ENCODE measurements around the gene CYTL1. TPM values are rescaled to one million over a fixed set of nuclear protein-coding genes. Genes with fewer than 3 reads are reported as not detected.

The CYTL1 gene
- total RNA-seq, 6 experiments from 2014 or later, result not detected

DNA sequence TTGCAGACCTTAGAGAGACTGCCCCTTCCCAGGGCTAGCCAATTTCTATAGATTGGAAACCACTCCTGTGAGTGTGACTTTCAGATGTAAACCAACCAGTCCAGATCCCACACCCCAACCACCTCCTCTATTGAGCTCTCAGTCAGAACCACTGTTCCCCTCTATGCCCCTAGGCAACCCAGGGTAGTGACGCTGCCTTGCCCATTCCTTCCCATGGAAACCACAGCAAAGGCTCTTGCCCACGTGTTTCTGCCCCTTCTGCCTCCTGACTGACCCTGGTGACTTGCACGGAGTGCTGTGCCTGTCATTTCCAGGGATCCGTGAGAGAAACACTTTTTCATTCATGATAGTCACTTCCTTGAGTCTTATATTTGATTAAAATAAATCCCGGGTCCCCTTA, 32.4 kb downstream of the CYTL1 start:
- TF ChIP-seq, protein P1, sequence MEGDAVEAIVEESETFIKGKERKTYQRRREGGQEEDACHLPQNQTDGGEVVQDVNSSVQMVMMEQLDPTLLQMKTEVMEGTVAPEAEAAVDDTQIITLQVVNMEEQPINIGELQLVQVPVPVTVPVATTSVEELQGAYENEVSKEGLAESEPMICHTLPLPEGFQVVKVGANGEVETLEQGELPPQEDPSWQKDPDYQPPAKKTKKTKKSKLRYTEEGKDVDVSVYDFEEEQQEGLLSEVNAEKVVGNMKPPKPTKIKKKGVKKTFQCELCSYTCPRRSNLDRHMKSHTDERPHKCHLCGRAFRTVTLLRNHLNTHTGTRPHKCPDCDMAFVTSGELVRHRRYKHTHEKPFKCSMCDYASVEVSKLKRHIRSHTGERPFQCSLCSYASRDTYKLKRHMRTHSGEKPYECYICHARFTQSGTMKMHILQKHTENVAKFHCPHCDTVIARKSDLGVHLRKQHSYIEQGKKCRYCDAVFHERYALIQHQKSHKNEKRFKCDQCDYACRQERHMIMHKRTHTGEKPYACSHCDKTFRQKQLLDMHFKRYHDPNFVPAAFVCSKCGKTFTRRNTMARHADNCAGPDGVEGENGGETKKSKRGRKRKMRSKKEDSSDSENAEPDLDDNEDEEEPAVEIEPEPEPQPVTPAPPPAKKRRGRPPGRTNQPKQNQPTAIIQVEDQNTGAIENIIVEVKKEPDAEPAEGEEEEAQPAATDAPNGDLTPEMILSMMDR (IDR thresholded peaks at IDR 0.05), result no peak
- Mint-ChIP-seq H3K4me3 (no peak overlapping the region), H3K27me3 (ENCODE audit: insufficient read depth) (peaks cover 26% of the 10 kb centered on the region), H3K9me3 (no peaks in the 10 kb centered on the region), H3K4me1 (ENCODE audit: low read depth) (peaks cover 17% of the 10 kb centered on the region), H3K36me3 (ENCODE audit: low read depth) (no peaks in the 10 kb centered on the region), H3K27ac (no peak overlapping the region)
- no peak for DNase-seq

DNA sequence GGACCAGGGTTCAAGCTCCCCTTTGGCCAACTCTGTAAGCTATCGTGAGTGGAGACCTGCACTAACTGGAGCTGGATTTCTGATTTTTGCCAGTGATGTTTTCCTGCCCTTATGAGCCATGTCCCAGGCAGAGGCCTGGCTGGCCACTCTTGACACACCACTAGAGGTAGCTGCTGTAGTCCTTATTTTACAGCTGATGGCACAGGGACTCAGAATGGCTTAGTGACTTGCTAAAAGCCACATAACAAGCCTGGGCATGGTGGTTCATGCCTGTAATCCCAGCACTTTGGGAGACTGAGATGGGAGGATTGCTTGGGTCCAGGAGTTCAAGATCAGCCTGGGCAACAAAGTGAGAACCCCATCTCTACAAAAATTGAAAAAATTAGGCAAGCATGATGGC, 33.4 kb downstream of the CYTL1 start:
- DNase-seq, result peak; percentile 33
- peaks cover 7% of the 10 kb centered on the region for H3K4me1 Mint-ChIP-seq (ENCODE audit: low read depth)
- H3K27me3 Mint-ChIP-seq (ENCODE audit: insufficient read depth), result peaks cover 28% of the 10 kb centered on the region
- H3K36me3 Mint-ChIP-seq (ENCODE audit: low read depth), result no peaks in the 10 kb centered on the region
- TF ChIP-seq, protein P1 (IDR thresholded peaks at IDR 0.05), result peak; percentile 61
- no peak overlapping the region for H3K4me3 Mint-ChIP-seq
- H3K9me3 Mint-ChIP-seq, result no peaks in the 10 kb centered on the region
- no peak overlapping the region for H3K27ac Mint-ChIP-seq

DNA sequence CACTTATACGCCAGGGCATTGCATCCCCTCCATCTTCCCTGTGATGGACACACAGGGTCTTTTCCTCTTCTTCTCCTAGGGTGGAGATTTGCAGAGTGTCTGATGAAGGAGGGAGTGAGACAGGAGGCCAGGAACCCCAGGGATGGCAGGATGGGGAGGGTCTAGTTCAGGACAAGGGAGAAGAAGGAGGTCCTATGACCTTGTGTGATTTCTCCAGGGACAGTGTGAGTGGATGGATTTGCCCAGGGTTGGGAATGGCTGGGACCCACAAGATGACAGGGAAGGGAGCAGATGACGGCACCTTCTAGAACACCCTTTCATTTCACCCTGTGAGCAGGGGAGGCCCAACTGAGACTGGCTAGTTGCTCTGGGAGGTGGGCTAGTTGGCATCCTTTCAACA, 34.2 kb downstream of the CYTL1 start:
- peaks cover 21% of the 10 kb centered on the region for H3K27me3 Mint-ChIP-seq (ENCODE audit: insufficient read depth)
- H3K27ac Mint-ChIP-seq, result no peak overlapping the region
- DNase-seq, result no peak
- H3K36me3 Mint-ChIP-seq (ENCODE audit: low read depth), result no peaks in the 10 kb centered on the region
- no peaks in the 10 kb centered on the region for H3K4me1 Mint-ChIP-seq (ENCODE audit: low read depth)
- no peak overlapping the region for H3K4me3 Mint-ChIP-seq
- H3K9me3 Mint-ChIP-seq, result no peaks in the 10 kb centered on the region
- TF ChIP-seq, protein P1 (IDR thresholded peaks at IDR 0.05), result no peak

DNA sequence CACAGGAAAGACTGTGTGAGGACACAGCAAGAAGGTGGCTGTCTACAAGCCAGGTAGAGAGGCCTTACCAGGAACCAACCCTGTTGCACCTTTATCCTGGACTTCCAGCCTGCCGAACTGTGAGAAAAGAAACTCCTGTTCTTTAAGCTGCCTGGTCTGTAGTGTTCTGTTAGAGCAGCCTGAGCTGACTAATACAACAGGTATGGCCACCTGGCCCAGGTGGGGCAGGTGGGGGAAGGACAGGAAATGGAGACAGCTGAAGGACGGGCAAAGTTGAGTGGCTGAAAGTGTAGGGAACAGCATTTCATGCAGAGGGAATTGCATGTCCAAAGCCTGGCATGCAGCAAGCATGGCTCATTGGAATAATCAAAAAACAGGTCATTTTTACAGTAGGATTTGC, 35.1 kb downstream of the CYTL1 start:
- DNase-seq, result no peak
- H3K9me3 Mint-ChIP-seq, result no peaks in the 10 kb centered on the region
- peaks cover 19% of the 10 kb centered on the region for H3K27me3 Mint-ChIP-seq (ENCODE audit: insufficient read depth)
- no peak overlapping the region for H3K4me3 Mint-ChIP-seq
- TF ChIP-seq, protein P1 (IDR thresholded peaks at IDR 0.05), result no peak
- H3K36me3 Mint-ChIP-seq (ENCODE audit: low read depth), result no peaks in the 10 kb centered on the region
- no peaks in the 10 kb centered on the region for H3K4me1 Mint-ChIP-seq (ENCODE audit: low read depth)
- H3K27ac Mint-ChIP-seq, result no peak overlapping the region

DNA sequence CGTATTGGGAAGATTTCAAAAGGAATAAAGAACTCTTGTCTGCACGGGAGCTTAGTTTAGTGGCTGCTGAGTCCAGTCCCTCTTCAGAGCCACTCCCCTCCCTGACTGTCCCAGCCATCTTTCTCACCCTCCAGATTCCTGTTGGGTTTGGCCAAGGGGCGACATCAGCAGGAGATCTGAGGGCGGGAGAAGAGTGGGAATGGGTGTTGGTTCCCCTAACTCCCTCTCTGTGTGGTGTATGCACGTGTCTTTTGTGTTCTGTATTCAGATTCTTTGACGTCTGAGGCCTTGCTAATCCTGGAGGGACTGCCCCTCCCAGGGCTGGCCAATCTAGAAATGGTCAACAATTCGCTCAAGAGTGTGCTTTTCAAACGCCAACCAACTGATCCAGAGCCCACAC, 37.4 kb downstream of the CYTL1 start:
- TF ChIP-seq, protein P1 (IDR thresholded peaks at IDR 0.05), result no peak
- DNase-seq, result no peak
- no peaks in the 10 kb centered on the region for H3K4me1 Mint-ChIP-seq (ENCODE audit: low read depth)
- peaks cover 23% of the 10 kb centered on the region for H3K27me3 Mint-ChIP-seq (ENCODE audit: insufficient read depth)
- no peak overlapping the region for H3K4me3 Mint-ChIP-seq
- no peak overlapping the region for H3K27ac Mint-ChIP-seq
- no peaks in the 10 kb centered on the region for H3K36me3 Mint-ChIP-seq (ENCODE audit: low read depth)
- H3K9me3 Mint-ChIP-seq, result no peaks in the 10 kb centered on the region

DNA sequence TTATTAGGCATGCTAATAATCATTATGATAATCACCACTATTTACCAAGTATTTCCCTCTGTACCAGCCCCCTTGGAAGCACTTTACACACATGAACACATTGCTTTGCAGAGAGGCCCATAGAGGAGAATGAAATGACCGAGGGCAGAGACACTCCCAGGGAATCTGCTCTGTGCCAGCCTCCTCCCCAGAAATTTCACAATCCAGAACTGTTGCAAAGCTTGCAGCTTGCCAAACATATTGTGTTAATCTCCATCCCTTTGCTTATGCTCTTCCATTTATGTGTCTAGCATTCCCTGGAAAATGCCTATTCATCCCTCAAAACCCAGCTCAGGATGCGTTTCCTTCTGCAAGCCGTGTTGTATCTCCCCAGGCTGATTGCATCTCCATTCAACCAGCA, 37.8 kb downstream of the CYTL1 start:
- H3K27ac Mint-ChIP-seq, result no peak overlapping the region
- no peak for DNase-seq
- no peaks in the 10 kb centered on the region for H3K36me3 Mint-ChIP-seq (ENCODE audit: low read depth)
- peaks cover 23% of the 10 kb centered on the region for H3K27me3 Mint-ChIP-seq (ENCODE audit: insufficient read depth)
- no peak overlapping the region for H3K4me3 Mint-ChIP-seq
- no peaks in the 10 kb centered on the region for H3K9me3 Mint-ChIP-seq
- TF ChIP-seq, protein P1 (IDR thresholded peaks at IDR 0.05), result no peak
- H3K4me1 Mint-ChIP-seq (ENCODE audit: low read depth), result no peaks in the 10 kb centered on the region

All from HFFc6 (cell line).